ENCODE results near the gene ZBTB18. TPM values are rescaled to one million over a fixed set of nuclear protein-coding genes. Genes with fewer than 3 reads are reported as not detected.

The ZBTB18 gene
- total RNA-seq, 1 donor from 2014 or later, result 29.9 TPM

- H3K4me1 ChIP-seq, result peaks cover 7% of the 10 kb centered on the region
- H3K27ac ChIP-seq (replicated peaks), result no peak overlapping the region
- intact Hi-C loops (cut with micrococcal nuclease), result no loop called here
- no peak for DNase-seq
- H3K27me3 ChIP-seq (ENCODE audit: low read depth), result peaks cover 25% of the 10 kb centered on the region
- H3K36me3 ChIP-seq, result no peaks in the 10 kb centered on the region
- no peak overlapping the region for H3K4me3 ChIP-seq
- TF ChIP-seq CTCF (IDR thresholded peaks at IDR 0.05; ENCODE audit: borderline replicate concordance), result no peak
- peaks cover 4% of the 10 kb centered on the region for H3K9me3 ChIP-seq (replicated peaks)
Observed at GRCh38 chr1:244096066-244096610, 45.1 kb downstream of the ZBTB18 start.

- H3K27ac ChIP-seq (replicated peaks), result no peak overlapping the region
- no peaks in the 10 kb centered on the region for H3K36me3 ChIP-seq
- DNase-seq, result no peak
- peaks cover 8% of the 10 kb centered on the region for H3K4me1 ChIP-seq
- TF ChIP-seq CTCF (IDR thresholded peaks at IDR 0.05; ENCODE audit: borderline replicate concordance), result no peak
- peaks cover 24% of the 10 kb centered on the region for H3K27me3 ChIP-seq (ENCODE audit: low read depth)
- intact Hi-C loops (cut with micrococcal nuclease), result no loop called here
- H3K4me3 ChIP-seq, result no peak overlapping the region
- peaks cover 4% of the 10 kb centered on the region for H3K9me3 ChIP-seq (replicated peaks)
Observed at GRCh38 chr1:244096691-244097090, 45.6 kb downstream of the ZBTB18 start.

GRCh38 chr1:244097523-244098405 lies 46.7 kb downstream of the ZBTB18 start:
- peaks cover 8% of the 10 kb centered on the region for H3K4me1 ChIP-seq
- no peak overlapping the region for H3K4me3 ChIP-seq
- no peaks in the 10 kb centered on the region for H3K36me3 ChIP-seq
- H3K27me3 ChIP-seq (ENCODE audit: low read depth), result peaks cover 20% of the 10 kb centered on the region
- no peak for TF ChIP-seq CTCF (IDR thresholded peaks at IDR 0.05; ENCODE audit: borderline replicate concordance)
- DNase-seq, result no peak
- intact Hi-C loops (cut with micrococcal nuclease), result no loop called here
- H3K27ac ChIP-seq (replicated peaks), result no peak overlapping the region
- H3K9me3 ChIP-seq (replicated peaks), result peaks cover 4% of the 10 kb centered on the region

- Histone ChIP-seq H3K27me3 (ENCODE audit: low read depth) (peaks cover 15% of the 10 kb centered on the region), H3K27ac (replicated peaks) (no peak overlapping the region), H3K36me3 (no peaks in the 10 kb centered on the region), H3K9me3 (replicated peaks) (peaks cover 4% of the 10 kb centered on the region), H3K4me1 (peaks cover 8% of the 10 kb centered on the region), H3K4me3 (no peak overlapping the region)
- TF ChIP-seq CTCF (IDR thresholded peaks at IDR 0.05; ENCODE audit: borderline replicate concordance), result no peak
- DNase-seq, result no peak
- intact Hi-C loops (cut with micrococcal nuclease), result no loop called here
Observed at GRCh38 chr1:244099258-244099930, 48.3 kb downstream of the ZBTB18 start.

- Histone ChIP-seq H3K27me3 (ENCODE audit: low read depth) (peaks cover 22% of the 10 kb centered on the region), H3K9me3 (replicated peaks) (peaks cover 4% of the 10 kb centered on the region), H3K36me3 (no peaks in the 10 kb centered on the region), H3K27ac (replicated peaks) (no peak overlapping the region), H3K4me1 (peaks cover 8% of the 10 kb centered on the region), H3K4me3 (no peak overlapping the region)
- DNase-seq, result no peak
- intact Hi-C loops (cut with micrococcal nuclease), result no loop called here
- TF ChIP-seq CTCF (IDR thresholded peaks at IDR 0.05; ENCODE audit: borderline replicate concordance), result no peak
Observed at GRCh38 chr1:244100276-244100675, 49.2 kb downstream of the ZBTB18 start.

All from left ventricle myocardium inferior (tissue), 1 donor.